Kidney (tissue), 14 donors: ENCODE data around the gene CRIP2. TPM values are rescaled to one million over a fixed set of nuclear protein-coding genes. Genes with fewer than 3 reads are reported as not detected.

Experiments used
- DNase-seq, 5 donors: peaks; one replicate each; pipeline ENCODE4 v3.0.0-alpha.2; 2013 to 2020
- FAIRE-seq: peaks from 2 replicates; lab custom pipeline; 2012; peaks lifted over from hg19 to GRCh38; lab: Jason Lieb, UNC
- H3K27ac ChIP-seq, 2 donors: one replicate each; pipeline ENCODE4 v1.7.0; 2013; ENCODE audit warnings: low read depth in 2 of 2, low read length in 2 of 2, inconsistent platforms in 1 of 2
- H3K27me3 ChIP-seq: one replicate; pipeline ENCODE4 v1.7.1; 2013; ENCODE audit warnings: low read length, inconsistent platforms; ENCODE audit not compliant: control insufficient read depth, insufficient read depth
- H3K36me3 ChIP-seq, 3 donors: one replicate each; pipeline versions ENCODE4 v1.7.0 to v1.7.1; 2013; ENCODE audit warnings: low read length in 3 of 3, control low read depth in 1 of 3, inconsistent platforms in 1 of 3; ENCODE audit not compliant: insufficient read depth in 3 of 3, control insufficient read depth in 2 of 3
- H3K4me1 ChIP-seq, 3 donors: one replicate each; pipeline versions ENCODE4 v1.7.0 to v1.7.1; 2013; ENCODE audit warnings: low read length in 3 of 3, inconsistent platforms in 1 of 3, low read depth in 1 of 3; ENCODE audit not compliant: control insufficient read depth in 2 of 3, insufficient read depth in 2 of 3
- H3K4me3 ChIP-seq, 3 donors: one replicate each; pipeline versions ENCODE4 v1.7.0 to v1.8.1; 2013; ENCODE audit warnings: low read length in 3 of 3, control low read depth in 1 of 3, inconsistent platforms in 1 of 3
- H3K9ac ChIP-seq, 3 donors: one replicate each; pipeline versions ENCODE4 v1.7.0 to v1.7.1; 2013; ENCODE audit warnings: low read length in 3 of 3, control low read depth in 1 of 3, inconsistent platforms in 1 of 3
- H3K9me3 ChIP-seq, 3 donors: one replicate each; pipeline versions ENCODE4 v1.7.0 to v1.7.1; 2013; ENCODE audit warnings: low read length in 3 of 3, control low read depth in 1 of 3, inconsistent platforms in 1 of 3; ENCODE audit not compliant: control insufficient read depth in 2 of 3, insufficient read depth in 1 of 3
- intact Hi-C: fragments of 100-400 bp; cut with DNase I; formaldehyde crosslinking; loops from one replicate; pipeline ENCODE4 v1.11.1; 2022
- polyA plus RNA-seq: library from polyadenylated mRNA; stranded (reverse); fragments of 350-450 nt; fragmentation: Illumina TruSeq; extraction: RNeasy Lipid Tissue Mini Kit (QIAGEN cat#74804); gene quantifications from one replicate; pipeline ENCODE4 v1.2.3, GENCODE V29; 2014; ENCODE audit warnings: low read depth, low replicate concordance; ENCODE audit not compliant: insufficient read depth
- total RNA-seq: library from RNA; stranded (reverse); fragmentation: NEBNext Ultra II Directional; extraction: Animal tissue kit (Norgen Biotek cat#: 25700); gene quantifications from one replicate; pipeline ENCODE4 v1.2.1, GENCODE V29; 2021
- TF ChIP-seq, protein P1 (sequence below): IDR thresholded peaks from 3 replicates; pipeline ENCODE4 v1.5.1; 2012; ENCODE audit warnings: mild to moderate bottlenecking, moderate library complexity, borderline replicate concordance; ENCODE audit not compliant: insufficient read depth; ENCODE audit errors: extremely low read depth
- donor health status: control.
- donor health status: control.
- donor health status: control.
- donor health status: control.
- donor health status: control.
- donor health status: DM: yes; HTN: yes; CAD: no.
- donor health status: Normal renal cell carcinoma (clear cell type).

CRIP2 gene
- total and polyA plus RNA-seq, 2 donors from 2014 or later = 338 to 357 TPM

- H3K36me3 ChIP-seq = no peaks in the 10 kb centered on the region
- peak in 1 of 5 donors; percentile 93 for DNase-seq
- H3K9me3 ChIP-seq = no peaks in the 10 kb centered on the region
- no peaks in the 10 kb centered on the region for H3K27me3 ChIP-seq
- TF ChIP-seq, protein P1, sequence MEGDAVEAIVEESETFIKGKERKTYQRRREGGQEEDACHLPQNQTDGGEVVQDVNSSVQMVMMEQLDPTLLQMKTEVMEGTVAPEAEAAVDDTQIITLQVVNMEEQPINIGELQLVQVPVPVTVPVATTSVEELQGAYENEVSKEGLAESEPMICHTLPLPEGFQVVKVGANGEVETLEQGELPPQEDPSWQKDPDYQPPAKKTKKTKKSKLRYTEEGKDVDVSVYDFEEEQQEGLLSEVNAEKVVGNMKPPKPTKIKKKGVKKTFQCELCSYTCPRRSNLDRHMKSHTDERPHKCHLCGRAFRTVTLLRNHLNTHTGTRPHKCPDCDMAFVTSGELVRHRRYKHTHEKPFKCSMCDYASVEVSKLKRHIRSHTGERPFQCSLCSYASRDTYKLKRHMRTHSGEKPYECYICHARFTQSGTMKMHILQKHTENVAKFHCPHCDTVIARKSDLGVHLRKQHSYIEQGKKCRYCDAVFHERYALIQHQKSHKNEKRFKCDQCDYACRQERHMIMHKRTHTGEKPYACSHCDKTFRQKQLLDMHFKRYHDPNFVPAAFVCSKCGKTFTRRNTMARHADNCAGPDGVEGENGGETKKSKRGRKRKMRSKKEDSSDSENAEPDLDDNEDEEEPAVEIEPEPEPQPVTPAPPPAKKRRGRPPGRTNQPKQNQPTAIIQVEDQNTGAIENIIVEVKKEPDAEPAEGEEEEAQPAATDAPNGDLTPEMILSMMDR = no peak
- H3K9ac ChIP-seq = peak overlapping the region in 1 of 3 donors; percentile 51
- intact Hi-C loops = no loop called here
- no peak for FAIRE-seq
- H3K4me1 ChIP-seq = peaks cover 0 to 10% (median 4%) of the 10 kb centered on the region in 3 donors
- H3K4me3 ChIP-seq = peak overlapping the region in 2 of 3 donors; percentile 10 to 55
- H3K27ac ChIP-seq = peak overlapping the region; percentile 66 to 80
Observed at GRCh38 chr14:105490267-105490571, 15.6 kb downstream of the CRIP2 start.

- H3K9me3 ChIP-seq = no peaks in the 10 kb centered on the region
- peak within 1 kb of the TSS; percentile 66 to 80 for H3K27ac ChIP-seq
- FAIRE-seq (peak; percentile 99), DNase-seq (peak; percentile 100)
- intact Hi-C loops = no loop called here
- H3K36me3 ChIP-seq = no peaks in the 10 kb centered on the region
- no peaks in the 10 kb centered on the region for H3K27me3 ChIP-seq
- H3K9ac ChIP-seq = peak within 1 kb of the TSS in 1 of 3 donors; percentile 51
- peak within 1 kb of the TSS; percentile 10 to 55 (median 30) for H3K4me3 ChIP-seq
- TF ChIP-seq, protein P1 = peak; percentile 91
- H3K4me1 ChIP-seq = peaks cover 0 to 9% (median 4%) of the 10 kb centered on the region in 3 donors
Observed at GRCh38 chr14:105490572-105491365, 16.1 kb downstream of the CRIP2 start, which contains the start of gene TEDC1. TEDC1 (plus strand) TSS chr14:105491246; CDS start chr14:105491376, 130 bp downstream.

GRCh38 chr14:105491366-105491973 is 16.8 kb downstream of the CRIP2 start:
- Histone ChIP-seq H3K4me1 (peaks cover 0 to 3% (median 0%) of the 10 kb centered on the region in 3 donors), H3K27ac (peak overlapping the region in 1 of 2 donors; percentile 11), H3K4me3 (peak overlapping the region; percentile 7 to 55 (median 30)), H3K9ac (no peak overlapping the region), H3K9me3 (no peaks in the 10 kb centered on the region), H3K36me3 (no peaks in the 10 kb centered on the region), H3K27me3 (no peaks in the 10 kb centered on the region)
- intact Hi-C loops = no loop called here
- FAIRE-seq = no peak
- peak; percentile 52 to 95 (median 69) for DNase-seq
- TF ChIP-seq, protein P1 = no peak
